IPS DF 6.9 (cell line): Measurements from ENCODE around the gene HHIPL1.
A peak's percentile ranks its signal among the peaks of the same experiment; 100 is the strongest.

Source experiments
- DNase-seq: peaks from one replicate; pipeline ENCODE4 v3.0.0-alpha.2; 2013; ENCODE audit warnings: low read depth, low spot score
- H3K27ac ChIP-seq: one replicate; pipeline ENCODE4 v1.5.1; 2013; ENCODE audit warnings: low read length, control low read depth
- H3K27me3 ChIP-seq: 2 replicates; pipeline ENCODE4 v1.6.1; 2013; ENCODE audit warnings: mild to moderate bottlenecking, low read length; ENCODE audit not compliant: control insufficient read depth, insufficient read depth
- H3K36me3 ChIP-seq: 2 replicates; pipeline ENCODE4 v1.6.1; 2013; ENCODE audit warnings: low read length; ENCODE audit not compliant: control insufficient read depth, insufficient read depth
- H3K4me1 ChIP-seq: 2 replicates; pipeline ENCODE4 v1.6.1; 2013; ENCODE audit warnings: low read length; ENCODE audit not compliant: control insufficient read depth, insufficient read depth
- H3K4me3 ChIP-seq: 2 replicates; pipeline ENCODE4 v1.5.1; 2013; ENCODE audit warnings: mild to moderate bottlenecking, low read length
- H3K9me3 ChIP-seq: 2 replicates; pipeline ENCODE4 v1.6.1; 2013; ENCODE audit warnings: low read length, inconsistent platforms; ENCODE audit not compliant: control insufficient read depth, insufficient read depth
- WGBS: extraction: QIAGEN DNeasy Blood & Tissue Kit; methylation state at CpG from one replicate; pipeline ENCODE4 v1.1.7; 2013; ENCODE audit warnings: mixed read lengths, missing lambda C conversion rate; ENCODE audit not compliant: insufficient read length, insufficient coverage; 5-methylcytosine and 5-hydroxymethylcytosine counted together

Gene HHIPL1

DNA sequence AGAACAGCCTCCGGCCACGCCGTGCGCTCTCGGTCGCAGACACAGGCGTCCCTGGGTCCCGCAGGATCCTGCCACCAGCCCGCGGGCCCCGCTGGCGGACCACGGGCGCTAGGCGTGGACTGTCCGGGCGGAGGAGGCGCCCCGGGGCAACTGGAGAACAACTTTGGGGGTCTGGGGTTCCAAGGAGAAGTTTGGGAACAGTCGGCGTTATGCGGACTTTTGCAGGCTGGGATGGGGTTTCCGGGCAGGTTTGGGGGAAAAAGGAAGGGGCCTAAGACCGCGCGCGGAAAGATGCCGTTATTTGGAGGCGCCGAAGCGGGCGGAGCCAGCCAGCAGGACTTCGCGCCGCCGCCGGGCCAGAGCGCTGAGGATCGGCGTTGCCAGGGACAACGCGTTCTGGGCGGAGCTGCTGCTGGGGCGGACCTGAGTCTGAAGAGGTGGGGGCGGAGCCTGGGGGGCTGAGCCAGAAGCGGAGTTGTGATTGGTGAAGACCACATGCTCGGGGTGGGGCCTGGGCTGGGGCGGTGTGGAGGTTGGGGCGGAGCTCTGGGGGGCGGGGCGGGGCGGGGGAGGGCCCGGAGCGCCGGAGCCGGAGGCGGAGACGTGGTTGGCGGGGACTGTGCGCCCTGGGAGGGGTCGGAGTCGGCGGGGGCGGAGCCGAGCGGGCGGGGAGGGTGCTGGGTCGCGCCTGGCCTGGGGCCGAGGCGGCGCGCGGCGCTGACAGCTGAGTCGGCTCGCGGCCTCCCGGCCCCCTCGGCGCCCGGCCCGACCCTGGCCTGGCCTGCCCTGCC is 38.9 kb downstream of the HHIPL1 start, which contains the start of gene CYP46A1:
Gene CYP46A1 (plus strand): TSS at position 680 of the 791 bp plus-strand sequence. CDS start 120 bp downstream, outside the sequence.
- H3K4me3 ChIP-seq = peak within 1 kb of the TSS; percentile 89
- H3K4me1 ChIP-seq = peaks cover 4% of the 10 kb centered on the region
- DNase-seq = peak; percentile 96
- WGBS = no CpG with 5 or more reads among the region's 83 CpGs
- H3K27ac ChIP-seq = no peak within 1 kb of the TSS
- H3K9me3 ChIP-seq = no peaks in the 10 kb centered on the region
- H3K27me3 ChIP-seq = no peaks in the 10 kb centered on the region
- H3K36me3 ChIP-seq = no peaks in the 10 kb centered on the region

DNA sequence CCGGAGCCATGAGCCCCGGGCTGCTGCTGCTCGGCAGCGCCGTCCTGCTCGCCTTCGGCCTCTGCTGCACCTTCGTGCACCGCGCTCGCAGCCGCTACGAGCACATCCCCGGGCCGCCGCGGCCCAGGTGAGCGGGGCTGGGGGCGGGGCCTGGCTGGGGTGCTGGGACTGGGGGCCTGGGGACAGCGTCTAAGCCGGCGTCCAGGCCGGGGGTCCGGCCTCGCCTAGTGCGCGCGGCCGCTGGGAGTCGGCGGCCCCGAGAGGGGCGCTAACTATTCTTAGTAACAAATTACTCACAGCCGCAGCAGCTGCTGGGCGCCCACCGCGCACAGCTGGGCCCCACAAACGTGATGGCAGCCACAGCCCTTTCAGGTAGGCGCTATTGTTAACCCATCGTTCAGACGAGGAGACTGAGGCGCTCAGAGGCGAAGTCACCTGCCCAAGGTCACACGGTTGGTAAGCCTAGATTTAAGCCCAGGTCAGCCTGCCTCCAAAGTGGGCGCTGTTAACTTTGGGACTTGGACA is 39.5 kb downstream of the HHIPL1 start:
- Histone ChIP-seq H3K27ac (no peak overlapping the region), H3K27me3 (no peaks in the 10 kb centered on the region), H3K4me3 (peak overlapping the region; percentile 67; the same call in 1 of the 2 replicates), H3K4me1 (peaks cover 4% of the 10 kb centered on the region), H3K9me3 (no peaks in the 10 kb centered on the region), H3K36me3 (no peaks in the 10 kb centered on the region)
- DNase-seq = no peak
- no CpG with 5 or more reads among the region's 45 CpGs for WGBS

DNA sequence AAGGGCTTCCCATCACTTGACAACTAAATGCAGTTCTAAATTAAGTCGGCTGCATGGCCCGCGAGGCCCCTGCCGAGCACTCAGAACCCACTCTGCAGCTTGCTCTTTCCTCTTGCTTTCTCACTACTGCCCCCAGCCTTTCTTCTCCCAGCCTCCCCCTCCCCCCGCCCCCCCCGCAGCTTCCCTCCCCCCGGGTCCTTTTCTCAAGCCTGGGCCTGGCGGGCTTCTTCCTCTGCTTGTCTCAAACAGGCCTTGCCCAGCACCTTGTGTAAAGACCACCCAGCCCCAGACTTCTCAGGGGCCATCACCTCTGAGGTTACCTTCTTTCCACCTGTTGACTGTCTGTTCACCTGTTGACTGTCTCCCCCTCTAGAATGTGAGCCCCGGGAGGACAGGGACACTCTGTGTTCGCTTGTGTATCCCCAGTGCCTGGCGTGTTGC is 40.2 kb downstream of the HHIPL1 start:
- Histone ChIP-seq H3K36me3 (no peaks in the 10 kb centered on the region), H3K4me3 (no peak overlapping the region), H3K4me1 (peaks cover 4% of the 10 kb centered on the region), H3K27me3 (no peaks in the 10 kb centered on the region), H3K9me3 (no peaks in the 10 kb centered on the region), H3K27ac (no peak overlapping the region)
- WGBS = no CpG with 5 or more reads among the region's 11 CpGs
- no peak for DNase-seq

DNA sequence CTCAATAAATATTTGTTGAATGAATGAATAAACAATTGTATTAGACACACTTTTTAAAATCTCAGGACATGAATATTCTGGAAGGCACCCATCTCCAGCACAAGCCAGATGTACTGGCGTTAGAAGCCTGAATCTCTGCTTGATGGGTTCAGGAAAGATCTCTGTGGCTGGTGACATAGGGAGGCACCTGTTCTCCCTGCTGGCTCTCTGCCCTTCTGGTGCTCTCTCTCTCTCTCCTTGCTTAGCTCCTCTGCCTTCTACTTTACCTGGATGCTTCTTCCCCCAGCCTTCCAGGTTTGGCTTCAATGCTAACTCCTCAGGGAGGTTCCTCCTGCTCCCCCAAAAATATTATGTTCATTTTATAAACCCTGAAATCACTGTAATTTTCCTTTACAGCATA is 40.7 kb downstream of the HHIPL1 start:
- no CpG with 5 or more reads among the region's 1 CpG for WGBS
- no peak overlapping the region for H3K4me3 ChIP-seq

DNA sequence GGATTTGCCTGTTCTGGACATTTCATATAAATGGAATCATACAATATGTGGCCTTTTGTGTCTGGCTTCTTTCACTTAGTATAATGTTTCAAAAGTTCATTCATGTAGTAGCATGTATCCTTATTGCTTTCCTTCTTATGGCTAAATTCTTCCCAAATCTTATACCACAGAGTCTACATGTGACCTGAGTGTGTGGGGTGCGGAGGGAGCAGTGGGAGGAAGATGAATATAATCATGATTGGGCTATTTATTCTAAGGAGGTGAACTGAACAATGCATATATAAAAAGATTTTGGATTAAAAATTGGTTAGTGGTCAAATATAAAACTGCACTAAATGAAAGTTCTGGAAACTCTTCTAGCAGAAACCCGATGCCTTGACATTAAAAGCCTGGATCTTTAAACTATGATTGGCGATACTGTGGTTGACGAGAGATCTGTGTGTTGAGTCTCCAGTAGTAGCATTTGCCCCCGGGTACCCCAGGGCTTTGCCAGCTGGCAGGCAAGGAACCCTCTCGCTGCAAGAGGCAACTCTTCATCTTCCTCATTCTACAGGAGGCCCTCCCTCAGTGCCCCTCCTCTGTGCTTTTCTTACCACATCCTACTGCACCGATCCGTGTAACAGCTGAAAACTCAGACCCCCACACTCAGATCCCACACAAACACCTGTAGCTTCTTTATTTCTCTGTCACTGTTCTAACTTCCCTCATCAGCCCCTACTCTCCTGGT is 41.8 kb downstream of the HHIPL1 start:
- WGBS = no CpG with 5 or more reads among the region's 8 CpGs
- Histone ChIP-seq H3K4me3 (no peak overlapping the region), H3K27ac (no peak overlapping the region), H3K27me3 (no peaks in the 10 kb centered on the region), H3K4me1 (peaks cover 4% of the 10 kb centered on the region), H3K9me3 (no peaks in the 10 kb centered on the region), H3K36me3 (no peaks in the 10 kb centered on the region)
- no peak for DNase-seq

More for the DNA sequence above, 40.7 kb downstream of the HHIPL1 start:
- no peak overlapping the region for H3K27ac ChIP-seq
- H3K36me3 ChIP-seq = no peaks in the 10 kb centered on the region
- no peak for DNase-seq
- no peaks in the 10 kb centered on the region for H3K9me3 ChIP-seq
- H3K4me1 ChIP-seq = peaks cover 4% of the 10 kb centered on the region
- no peaks in the 10 kb centered on the region for H3K27me3 ChIP-seq

DNA sequence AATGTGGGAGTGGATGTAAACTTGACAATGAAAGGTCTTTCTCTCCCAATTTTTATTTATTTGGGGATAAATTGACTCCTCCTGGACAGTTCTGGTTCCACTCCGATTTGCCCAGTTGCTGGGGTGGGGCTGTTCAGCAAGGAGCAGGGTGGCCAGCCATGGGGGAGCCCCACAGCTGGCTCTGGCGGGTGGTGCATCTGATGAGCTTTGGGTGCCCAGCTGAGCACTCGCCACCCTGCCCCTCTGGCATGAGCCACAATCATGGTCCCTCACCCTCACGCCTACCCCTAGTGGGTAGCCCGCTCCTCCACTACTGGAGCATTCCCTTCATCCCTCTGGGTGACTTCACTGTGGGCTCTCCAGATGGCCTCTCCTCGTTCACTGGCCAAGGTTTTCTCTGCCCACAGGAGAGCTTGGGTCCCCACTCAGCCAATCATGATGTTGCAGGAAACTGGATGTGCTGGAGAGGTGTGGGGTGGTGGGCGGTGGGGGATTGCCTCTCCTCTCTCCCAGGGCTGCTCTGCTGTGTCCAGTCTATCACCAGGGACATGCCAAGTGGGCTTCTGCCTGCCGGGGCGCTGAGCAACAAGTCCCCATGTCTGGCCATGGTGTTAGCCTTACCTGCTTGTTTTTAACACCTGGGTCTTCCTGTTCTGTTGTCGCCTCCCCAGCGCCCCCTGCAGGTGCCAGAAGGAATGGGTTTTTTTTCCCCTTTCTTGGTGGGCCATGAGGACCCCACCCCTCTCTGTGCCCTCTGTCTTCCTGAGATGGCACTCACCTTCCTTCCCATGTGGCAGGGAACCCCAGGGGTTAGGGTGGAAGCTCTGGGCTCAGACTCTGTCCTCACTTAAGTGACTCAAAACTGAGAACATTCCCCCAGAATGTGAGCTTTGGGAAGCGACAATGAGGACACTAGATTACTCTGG is 42.6 kb downstream of the HHIPL1 start:
- H3K36me3 ChIP-seq = no peaks in the 10 kb centered on the region
- DNase-seq = no peak
- H3K4me3 ChIP-seq = no peak overlapping the region
- H3K4me1 ChIP-seq = peaks cover 3% of the 10 kb centered on the region
- no peaks in the 10 kb centered on the region for H3K9me3 ChIP-seq
- H3K27ac ChIP-seq = no peak overlapping the region
- no CpG with 5 or more reads among the region's 12 CpGs for WGBS
- H3K27me3 ChIP-seq = no peaks in the 10 kb centered on the region

DNA sequence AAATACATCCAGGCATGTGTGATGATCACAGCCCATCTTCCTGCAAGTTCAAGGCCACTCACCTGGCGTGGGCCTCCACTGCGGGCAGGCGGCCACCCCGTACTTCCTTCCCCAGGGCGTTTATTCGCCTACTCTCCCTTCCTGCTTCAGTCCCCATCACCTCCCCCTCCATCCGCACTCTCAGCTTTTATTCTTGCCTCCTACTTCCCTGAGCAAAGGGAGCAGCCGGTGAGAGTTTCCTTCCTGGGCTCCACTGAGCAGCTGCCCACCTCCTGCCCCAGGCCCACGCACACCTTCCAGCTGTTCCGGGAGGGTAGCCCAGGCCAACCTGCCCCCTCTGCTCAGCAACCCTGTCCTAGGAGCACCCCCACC is 43.3 kb downstream of the HHIPL1 start:
- Histone ChIP-seq H3K4me1 (peaks cover 2% of the 10 kb centered on the region), H3K4me3 (no peak overlapping the region), H3K9me3 (no peaks in the 10 kb centered on the region), H3K27me3 (no peaks in the 10 kb centered on the region), H3K27ac (no peak overlapping the region), H3K36me3 (no peaks in the 10 kb centered on the region)
- WGBS = no CpG with 5 or more reads among the region's 10 CpGs
- no peak for DNase-seq

DNA sequence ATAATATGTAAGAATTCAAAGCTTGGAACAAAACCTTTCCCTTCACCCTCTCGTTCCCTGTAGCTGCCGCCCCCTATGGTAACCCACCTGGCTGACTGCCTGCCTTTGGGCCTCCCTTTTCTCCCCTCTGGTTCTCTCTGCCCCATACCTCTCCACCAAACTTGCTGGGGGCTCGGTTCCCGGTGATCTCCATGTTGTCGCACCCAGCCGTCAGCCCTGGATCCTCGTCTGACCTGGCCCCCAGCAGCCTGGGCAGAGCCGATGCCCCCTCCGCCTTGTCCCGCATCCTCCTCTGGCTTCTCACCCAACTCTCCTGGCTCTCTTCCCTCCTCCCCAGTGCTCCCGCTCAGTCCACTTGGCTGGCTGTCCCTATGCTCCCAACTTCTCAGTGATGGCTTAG is 43.7 kb downstream of the HHIPL1 start:
- WGBS = no CpG with 5 or more reads among the region's 11 CpGs
- Histone ChIP-seq H3K4me1 (peaks cover 2% of the 10 kb centered on the region), H3K27me3 (no peaks in the 10 kb centered on the region), H3K27ac (no peak overlapping the region), H3K9me3 (no peaks in the 10 kb centered on the region), H3K4me3 (no peak overlapping the region), H3K36me3 (no peaks in the 10 kb centered on the region)
- DNase-seq = no peak

DNA sequence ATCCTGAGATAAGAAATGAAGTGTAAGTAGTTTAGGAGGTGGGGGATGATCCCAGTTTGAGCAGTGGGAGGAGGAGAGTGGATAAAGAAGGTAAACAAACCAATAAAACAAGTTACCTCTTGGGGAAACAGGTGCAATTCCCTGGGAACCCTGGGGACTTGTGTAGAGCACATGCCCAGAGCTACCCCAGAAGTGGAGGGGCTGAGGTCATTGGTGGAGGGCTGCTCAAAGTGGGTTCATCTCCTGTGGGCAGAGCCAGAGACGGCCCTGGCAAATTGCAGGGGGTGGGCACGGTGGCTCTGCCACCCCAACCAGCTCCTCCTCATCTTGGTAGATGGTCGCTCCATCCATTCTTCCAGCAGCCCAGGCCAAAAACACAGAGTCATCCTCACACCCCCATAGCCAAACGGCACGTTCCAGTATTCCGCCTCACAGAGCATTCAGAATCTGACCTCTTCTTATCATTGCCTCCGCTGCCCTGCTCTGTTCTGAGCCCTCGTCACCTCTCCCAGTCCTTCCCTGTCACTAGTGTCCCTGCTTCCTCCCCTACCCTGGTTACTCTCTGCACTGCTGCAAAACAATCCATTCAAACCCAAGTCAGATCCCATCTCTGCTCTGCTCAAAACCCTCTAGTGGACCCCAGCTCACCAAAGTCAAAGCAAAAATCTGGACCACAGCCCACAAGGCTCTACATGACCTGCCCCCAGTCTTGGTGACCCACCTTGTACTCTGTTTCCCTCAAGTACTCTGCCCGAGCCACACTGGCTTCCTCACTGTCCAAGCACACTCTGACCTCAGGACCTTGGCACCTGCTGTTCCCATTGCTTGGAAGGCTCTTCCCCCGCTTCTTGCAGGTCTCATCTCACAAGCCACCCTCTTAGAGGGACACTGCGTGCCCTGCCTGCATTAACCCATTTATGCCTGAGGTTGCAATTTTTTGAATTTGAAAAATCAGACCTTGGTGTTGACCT is 44.6 kb downstream of the HHIPL1 start:
- no peak for DNase-seq
- H3K9me3 ChIP-seq = no peaks in the 10 kb centered on the region
- no peak overlapping the region for H3K27ac ChIP-seq
- H3K27me3 ChIP-seq = no peaks in the 10 kb centered on the region
- no peaks in the 10 kb centered on the region for H3K36me3 ChIP-seq
- peaks cover 2% of the 10 kb centered on the region for H3K4me1 ChIP-seq
- no peak overlapping the region for H3K4me3 ChIP-seq
- WGBS = no CpG with 5 or more reads among the region's 11 CpGs
